NCI-H1105 (cell line): ENCODE data around the gene RGS7.
"Not testable (repeated sequence)": the region's sequence is repeated elsewhere in the genome, so short reads cannot be mapped to it uniquely, and the experiment has no call there.

Source experiments
- DNase-seq: peaks from one replicate; lab custom pipeline; 2025; lab: John Stamatoyannopoulos, UW

The RGS7 gene

DNA sequence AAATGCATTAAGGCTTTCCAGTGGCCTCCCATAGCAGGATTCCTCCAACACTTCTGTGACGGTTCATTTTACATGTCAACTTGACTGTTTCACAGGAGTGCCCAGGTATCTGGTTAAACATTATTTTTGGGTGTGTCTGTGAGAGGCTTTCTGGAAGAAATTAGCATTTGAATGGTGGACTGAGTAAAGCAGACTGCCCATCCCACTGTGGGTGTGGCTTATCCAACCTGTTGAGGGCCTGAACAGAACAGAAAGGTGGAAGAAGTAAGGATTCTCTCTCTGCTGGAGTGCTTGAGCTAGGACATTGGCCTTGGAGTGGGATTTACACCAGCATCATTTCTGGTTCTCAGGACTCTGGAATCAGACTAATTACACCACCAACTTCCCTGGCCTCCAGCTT, 85.6 kb downstream of the RGS7 start:
- no peak for DNase-seq

GRCh38 chr1:241270016-241270415, 87.0 kb downstream of the RGS7 start:
- DNase-seq: no peak

DNA sequence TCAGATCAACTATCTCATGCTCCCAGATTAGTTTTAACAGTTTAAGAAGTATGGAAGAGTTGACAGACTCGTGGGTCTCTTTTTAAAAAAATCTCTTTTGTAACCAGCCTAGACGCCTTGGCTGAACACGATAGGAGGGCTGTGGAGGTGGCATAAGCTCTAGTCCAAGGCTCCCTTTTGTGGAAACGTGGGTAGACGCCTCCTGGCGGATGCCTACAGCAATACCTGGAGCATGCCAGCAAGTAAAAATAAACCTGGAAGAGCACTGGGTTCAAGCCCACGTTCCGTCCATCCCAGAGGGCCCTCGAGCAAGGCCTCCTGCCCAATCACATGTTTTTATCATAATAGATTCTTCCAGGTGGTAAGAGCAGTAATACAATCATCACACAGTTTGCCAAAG, 87.9 kb downstream of the RGS7 start:
- DNase-seq: no peak

DNA sequence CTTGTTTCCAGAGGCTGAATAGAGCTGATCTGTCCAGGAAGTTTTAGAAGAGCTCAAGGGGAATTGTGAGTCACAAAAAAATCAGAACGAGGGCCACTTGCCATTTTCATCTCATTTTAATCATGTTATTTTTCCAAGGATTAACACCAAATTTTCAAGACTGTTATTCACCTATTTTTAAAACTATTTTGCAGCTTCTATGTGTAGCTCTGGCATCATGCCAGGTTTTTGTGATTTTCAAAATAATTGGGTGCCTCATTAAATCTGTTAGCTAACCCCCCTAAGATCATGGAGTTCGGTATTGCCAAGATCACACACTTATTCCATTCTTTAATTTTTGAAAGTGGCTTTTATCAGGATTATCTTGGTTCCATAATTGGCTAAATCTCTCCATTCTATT, 90.9 kb downstream of the RGS7 start:
- no peak for DNase-seq

DNA sequence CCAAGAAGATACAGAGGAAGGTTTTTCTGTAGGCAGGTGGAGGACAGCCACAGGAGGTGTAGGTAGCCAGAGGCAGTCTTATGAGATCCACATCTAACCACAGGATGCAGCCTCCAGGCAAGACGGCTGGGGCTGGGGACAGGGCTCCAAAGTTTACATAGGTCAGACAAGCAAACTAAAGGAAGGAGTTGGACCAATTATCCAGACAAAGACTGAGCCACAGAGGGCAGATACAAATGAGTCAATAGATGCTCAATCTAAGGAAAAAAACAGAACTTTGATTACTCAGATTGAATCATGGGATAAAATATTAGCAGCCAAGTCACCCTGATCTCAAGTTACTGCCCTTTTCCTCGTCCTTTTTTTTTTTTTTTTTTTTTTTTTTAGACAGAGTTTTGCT, 91.6 kb downstream of the RGS7 start:
- no peak for DNase-seq

GRCh38 chr1:241263346-241263745, 93.7 kb downstream of the RGS7 start:
- DNase-seq: no peak

DNA sequence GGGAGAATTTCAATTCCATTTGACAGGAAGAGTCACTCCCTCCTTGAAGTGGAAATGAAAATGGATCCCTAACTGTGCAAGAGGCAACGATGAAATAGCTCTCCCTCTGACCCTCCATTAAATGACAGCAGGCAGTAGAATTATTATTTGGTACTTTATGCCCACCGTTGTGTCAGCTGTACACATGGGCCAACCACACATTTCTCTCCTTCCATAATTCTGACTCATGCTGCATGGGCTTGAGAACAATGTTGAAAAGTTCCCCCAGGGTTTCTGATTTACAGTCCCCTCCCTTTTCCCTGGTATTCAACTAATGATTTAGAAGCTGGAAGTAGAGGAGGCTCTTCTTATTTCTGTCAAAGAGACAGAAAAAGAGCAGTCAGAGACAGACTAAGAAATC, 103.5 kb downstream of the RGS7 start:
- no peak for DNase-seq

DNA sequence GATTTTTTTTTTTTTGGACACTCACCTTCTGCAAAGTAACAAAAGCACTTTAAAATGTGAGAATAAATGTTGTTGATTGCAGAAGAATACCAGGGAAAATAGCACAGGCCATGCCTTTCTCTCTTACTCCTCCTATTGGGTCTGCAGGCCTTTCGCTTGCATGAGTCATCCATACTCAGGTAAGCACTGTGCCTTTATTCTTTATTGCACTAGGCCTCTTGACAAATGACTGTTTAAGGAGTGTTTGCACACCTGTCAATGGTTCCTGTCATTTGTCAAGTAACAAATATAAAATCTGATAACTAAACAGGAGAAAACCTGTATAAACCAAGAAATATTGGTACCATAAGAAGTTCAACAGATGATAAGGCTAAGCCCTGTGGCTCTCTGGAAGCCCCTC, 106.5 kb downstream of the RGS7 start:
- peak; percentile 69 for DNase-seq

- no peak for DNase-seq
Measured at GRCh38 chr1:241240069-241240468, 116.9 kb downstream of the RGS7 start.

DNA sequence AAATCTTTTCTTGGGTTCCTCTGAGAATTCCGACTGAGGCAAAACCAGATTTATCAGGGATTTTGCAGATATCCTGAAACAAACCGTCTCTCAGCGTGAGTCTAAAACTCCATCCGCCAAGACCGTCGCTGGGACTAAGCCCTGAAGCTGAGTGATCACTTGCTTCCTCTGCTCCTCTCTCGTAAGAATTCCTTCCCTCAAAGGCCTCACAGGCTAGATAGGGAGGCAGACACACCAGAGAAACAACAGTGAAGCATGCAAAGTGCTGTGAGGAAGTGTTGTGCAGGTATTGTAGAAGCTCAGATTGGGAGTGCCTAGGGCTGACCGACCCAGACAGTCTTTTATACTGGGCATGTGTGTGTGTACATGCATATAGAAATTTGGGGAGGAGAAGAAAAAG, 119.1 kb downstream of the RGS7 start:
- DNase-seq: no peak

GRCh38 chr1:241235256-241235897, 121.6 kb downstream of the RGS7 start:
- no peak for DNase-seq

DNA sequence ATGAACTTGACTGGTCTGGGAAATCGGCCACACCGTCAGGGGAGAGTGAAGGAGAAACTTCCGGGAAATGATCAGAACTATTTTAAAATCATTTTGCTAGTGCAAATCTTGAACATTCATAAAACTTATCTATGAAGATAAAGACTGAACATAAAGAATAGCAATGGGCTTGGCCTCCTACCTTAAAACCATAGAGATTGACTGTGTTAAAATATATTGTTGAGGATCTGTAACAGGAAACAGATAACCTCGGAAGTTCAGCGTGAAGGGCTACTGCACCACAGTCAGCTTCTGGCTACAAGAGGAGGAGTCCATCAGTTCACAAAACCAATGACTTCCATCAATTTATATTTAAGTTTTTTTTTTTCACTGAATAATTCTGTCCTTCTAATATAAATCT, 127.3 kb downstream of the RGS7 start:
- no peak for DNase-seq

- DNase-seq: peak; percentile 19
Measured at GRCh38 chr1:241229216-241229615, 127.8 kb downstream of the RGS7 start.

DNA sequence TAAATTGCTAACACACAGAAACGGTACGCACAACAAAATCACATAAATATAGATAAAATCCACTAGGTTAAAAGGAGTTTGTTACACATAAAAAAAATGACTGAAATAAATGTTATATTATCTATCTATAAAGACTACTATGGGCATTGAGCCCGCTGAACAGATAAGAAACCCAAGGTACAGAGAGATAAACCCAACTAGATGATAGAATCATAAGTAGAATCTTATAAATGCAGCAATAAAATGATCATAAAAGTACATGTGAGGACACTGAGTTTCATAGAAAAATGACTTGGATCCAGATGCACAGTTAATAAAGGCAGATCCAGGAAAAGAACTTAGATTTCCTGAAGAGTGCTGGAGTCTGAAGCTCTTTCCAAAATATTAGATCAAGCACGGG, 128.7 kb downstream of the RGS7 start:
- DNase-seq: no peak

DNA sequence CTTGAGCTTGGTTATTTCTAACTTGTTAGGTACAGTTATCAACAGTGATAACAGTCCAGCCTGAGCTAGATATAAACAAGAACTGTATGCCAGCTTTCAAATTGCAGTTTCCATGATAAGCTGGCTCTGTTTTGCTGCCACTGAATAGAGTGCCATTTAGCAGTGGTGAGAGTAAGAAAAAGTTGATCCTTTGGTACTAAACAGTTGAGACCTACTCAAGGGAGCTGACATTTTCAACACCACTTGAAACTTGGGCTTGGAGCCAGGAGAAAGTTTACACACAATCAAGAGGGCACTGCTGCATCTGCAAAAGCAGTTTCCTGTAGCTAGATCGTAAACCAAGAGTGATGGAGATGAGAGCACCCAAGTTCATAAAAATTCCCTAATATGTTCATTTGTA, 131.3 kb downstream of the RGS7 start:
- DNase-seq: peak; percentile 64

DNA sequence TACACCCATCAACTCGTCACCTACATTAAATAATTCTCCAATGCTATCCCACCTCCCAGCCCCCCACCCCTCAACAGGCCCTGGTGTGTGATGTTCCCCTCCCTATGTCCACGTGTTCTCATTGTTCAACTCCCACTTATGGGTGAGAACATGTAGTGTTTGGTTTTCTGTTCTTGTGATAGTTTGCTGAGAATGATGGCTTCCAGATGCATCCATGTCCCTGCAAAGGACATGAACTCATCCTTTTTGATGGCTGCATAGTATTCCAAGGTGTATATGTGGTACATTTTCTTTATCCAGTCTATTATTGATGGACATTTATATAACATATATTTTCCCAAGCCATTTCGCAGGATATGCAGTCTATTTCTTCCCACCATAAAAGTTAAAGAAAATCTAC, 132.8 kb downstream of the RGS7 start:
- not testable (repeated sequence) for DNase-seq

GRCh38 chr1:241222813-241223212, 134.2 kb downstream of the RGS7 start:
- not testable (repeated sequence) for DNase-seq

GRCh38 chr1:241221319-241221718, 135.7 kb downstream of the RGS7 start:
- DNase-seq: no peak

- DNase-seq: not testable (repeated sequence)
Measured at GRCh38 chr1:241220913-241221312, 136.1 kb downstream of the RGS7 start.

- no peak for DNase-seq
Measured at GRCh38 chr1:241219449-241219848, 137.6 kb downstream of the RGS7 start.

- peak; percentile 44 for DNase-seq
Measured at GRCh38 chr1:241217516-241217915, 139.5 kb downstream of the RGS7 start.

DNA sequence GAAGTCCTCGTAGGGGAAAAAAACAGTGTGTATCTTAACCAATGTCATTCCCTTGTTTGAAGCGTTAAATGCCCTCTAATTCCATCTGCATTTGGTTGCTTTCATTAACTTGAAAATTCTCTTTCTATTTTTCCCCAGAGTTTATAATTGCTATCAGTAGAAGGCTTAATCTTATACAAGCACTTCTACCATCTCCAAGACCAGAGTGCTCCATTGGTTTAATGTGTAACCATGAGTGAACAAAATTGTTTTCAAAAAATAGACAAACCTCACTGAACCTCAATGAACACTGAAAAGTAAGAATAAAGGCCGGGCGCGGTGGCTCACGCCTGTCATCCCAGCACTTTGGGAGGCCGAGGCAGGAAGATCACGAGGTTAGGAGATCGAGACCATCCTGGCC, 141.3 kb downstream of the RGS7 start:
- no peak for DNase-seq

DNA sequence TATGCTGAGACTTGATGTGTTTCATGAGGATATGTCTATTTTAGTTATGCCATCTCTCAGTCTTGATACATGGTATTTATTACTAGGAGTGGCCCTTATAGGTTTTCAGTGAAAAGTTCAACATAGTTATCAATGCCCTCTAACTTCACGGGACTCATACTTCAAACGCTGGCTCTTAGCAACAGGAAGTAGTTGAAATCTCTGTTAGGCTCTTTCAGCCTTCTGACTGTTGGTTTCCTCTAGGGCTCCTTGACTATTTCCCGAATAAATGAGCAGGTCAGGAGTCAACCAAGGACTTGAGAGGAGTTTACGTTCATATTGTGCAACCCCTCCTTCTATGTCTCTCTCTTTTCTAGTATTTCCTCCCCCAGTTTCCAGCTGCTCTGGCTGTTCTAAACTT, 141.8 kb downstream of the RGS7 start:
- DNase-seq: no peak

GRCh38 chr1:241213139-241213538, 143.9 kb downstream of the RGS7 start:
- no peak for DNase-seq

- no peak for DNase-seq
Measured at GRCh38 chr1:241212628-241213027, 144.4 kb downstream of the RGS7 start.
